GM23338 (cell line): ENCODE results near the gene PCDHAC2. TPM values are rescaled to one million over a fixed set of nuclear protein-coding genes. Genes with fewer than 3 reads are reported as not detected.

Source experiments
- ATAC-seq: fragments of 200-7000 bp; cut with Tn5 transposase; 3 replicates; pipeline ENCODE4 v1.9.1; 2020
- DNase-seq: peaks from one replicate; pipeline ENCODE4 v3.0.0-alpha.2; 2015; ENCODE audit warnings: low spot score
- H2AFZ ChIP-seq: fragments of 200-600 bp; sonication (generic); 2 replicates; pipeline ENCODE4 v1.8.0; 2016; ENCODE audit warnings: antibody characterized with exemption, mild to moderate bottlenecking, moderate library complexity
- H3F3A ChIP-seq: fragments of 200-600 bp; sonication (generic); replicated peaks from 2 replicates; pipeline ENCODE4 v1.8.0; 2017; ENCODE audit warnings: antibody characterized with exemption, mixed run types, low read depth
- H3K27ac ChIP-seq: fragments of 200-600 bp; sonication (generic); 2 replicates; pipeline ENCODE4 v1.6.1; 2016; ENCODE audit warnings: low read depth
- H3K27me3 ChIP-seq: fragments of 200-600 bp; sonication (generic); 2 replicates; pipeline ENCODE4 v1.8.0; 2016; ENCODE audit warnings: mild to moderate bottlenecking, mixed run types, moderate library complexity; ENCODE audit not compliant: insufficient read depth
- H3K36me3 ChIP-seq: fragments of 200-600 bp; sonication (generic); 2 replicates; pipeline ENCODE4 v1.8.0; 2016; ENCODE audit warnings: mild to moderate bottlenecking; ENCODE audit not compliant: insufficient read depth
- H3K4me1 ChIP-seq: fragments of 200-600 bp; sonication (generic); 2 replicates; pipeline ENCODE4 v1.8.0; 2016; ENCODE audit warnings: mild to moderate bottlenecking, moderate library complexity; ENCODE audit not compliant: insufficient read depth
- H3K4me2 ChIP-seq: fragments of 200-600 bp; sonication (generic); 2 replicates; pipeline ENCODE4 v1.7.1; 2017; ENCODE audit warnings: mixed run types
- H3K4me3 ChIP-seq: fragments of 200-600 bp; sonication (generic); 2 replicates; pipeline ENCODE4 v1.6.1; 2016; ENCODE audit warnings: mixed run types
- H3K79me2 ChIP-seq: fragments of 200-600 bp; sonication (generic); replicated peaks from 2 replicates; pipeline ENCODE4 v1.8.0; 2017; ENCODE audit warnings: mild to moderate bottlenecking; ENCODE audit not compliant: insufficient read depth
- H3K9me2 ChIP-seq: fragments of 200-600 bp; sonication (generic); 2 replicates; pipeline ENCODE4 v1.8.0; 2017; ENCODE audit not compliant: insufficient read depth
- H4K20me1 ChIP-seq: fragments of 200-600 bp; sonication (generic); replicated peaks from 2 replicates; pipeline ENCODE4 v1.8.0; 2017; ENCODE audit warnings: mild to moderate bottlenecking; ENCODE audit not compliant: insufficient read depth
- H3K27ac Mint-ChIP-seq: 2 replicates; pipeline ENCODE4 v1.8.0; 2020; ENCODE audit warnings: inconsistent platforms, mild to moderate bottlenecking, moderate library complexity, mixed read lengths
- H3K27me3 Mint-ChIP-seq: 3 replicates; pipeline ENCODE4 v1.8.0; 2022; ENCODE audit warnings: low read depth, mild to moderate bottlenecking, moderate library complexity, mixed read lengths, inconsistent platforms; ENCODE audit not compliant: insufficient read depth, poor library complexity
- H3K36me3 Mint-ChIP-seq: 3 replicates; pipeline ENCODE4 v1.8.0; 2021; ENCODE audit warnings: low read depth, mild to moderate bottlenecking, inconsistent platforms, moderate library complexity, mixed read lengths
- H3K4me1 Mint-ChIP-seq: 3 replicates; pipeline ENCODE4 v1.8.0; 2020; ENCODE audit warnings: mild to moderate bottlenecking, inconsistent platforms, mixed read lengths
- H3K4me3 Mint-ChIP-seq: 3 replicates; pipeline ENCODE4 v1.8.0; 2021; ENCODE audit warnings: moderate library complexity, mild to moderate bottlenecking, inconsistent platforms, mixed read lengths
- H3K9me3 Mint-ChIP-seq: 3 replicates; pipeline ENCODE4 v1.8.0; 2020; ENCODE audit warnings: moderate library complexity, mild to moderate bottlenecking, inconsistent platforms, mixed read lengths
- CREB1 ChIP-seq: fragments of 250-450 bp; sonication (Bioruptor Pico); IDR thresholded peaks from 2 replicates; pipeline ENCODE4 v1.5.0; 2020; ENCODE audit warnings: low read depth, mild to moderate bottlenecking, moderate library complexity
- ETS1 ChIP-seq: IDR thresholded peaks from 2 replicates; pipeline ENCODE4 v1.6.1; 2016; ENCODE audit warnings: antibody characterized with exemption
- EZH2 ChIP-seq: fragments of 200-600 bp; sonication (generic); IDR thresholded peaks from one replicate; pipeline ENCODE4 v1.8.0; 2017; ENCODE audit warnings: antibody characterized with exemption, mild to moderate bottlenecking, low read depth; ENCODE audit not compliant: unreplicated experiment
- EZH2phosphoT487 ChIP-seq: fragments of 200-600 bp; sonication (generic); IDR thresholded peaks from one replicate; pipeline ENCODE4 v1.8.1; 2018; ENCODE audit warnings: antibody characterized with exemption; ENCODE audit not compliant: unreplicated experiment
- JUNB ChIP-seq: IDR thresholded peaks from one replicate; pipeline ENCODE4 v1.6.1; 2016; ENCODE audit warnings: antibody characterized with exemption; ENCODE audit not compliant: unreplicated experiment
- NANOG ChIP-seq: IDR thresholded peaks from 2 replicates; pipeline ENCODE4 v1.6.1; 2016; ENCODE audit warnings: antibody characterized with exemption, borderline replicate concordance
- POLR2AphosphoS5 ChIP-seq: IDR thresholded peaks from 2 replicates; pipeline ENCODE4 v1.6.1; 2016; ENCODE audit warnings: antibody characterized with exemption, low read depth
- REST ChIP-seq: IDR thresholded peaks from one replicate; pipeline ENCODE4 v1.6.1; 2018; ENCODE audit warnings: antibody characterized with exemption; ENCODE audit not compliant: unreplicated experiment
- STAT1 ChIP-seq: IDR thresholded peaks from one replicate; pipeline ENCODE4 v1.6.1; 2016; ENCODE audit warnings: antibody characterized with exemption; ENCODE audit not compliant: unreplicated experiment
- ZNF114 ChIP-seq: fragments of 250-450 bp; sonication (Bioruptor Pico); IDR thresholded peaks from 2 replicates; pipeline ENCODE4 v1.5.0; 2020; ENCODE audit warnings: mild to moderate bottlenecking, moderate library complexity
- ZNF331 ChIP-seq: fragments of 250-450 bp; sonication (Bioruptor Pico); IDR thresholded peaks from 2 replicates; pipeline ENCODE4 v1.5.0; 2020; ENCODE audit warnings: low read depth, mild to moderate bottlenecking, moderate library complexity
- polyA plus RNA-seq: library from polyadenylated mRNA; unstranded; fragments of >200 nt; fragmentation: Nextera tagmentation; extraction: Ambion mirVana; gene quantifications from 2 replicates; pipeline ENCODE4 v1.2.1, GENCODE V29; 2016
- total RNA-seq: library from RNA; depleted of rRNA; stranded (reverse); fragments of >200 nt; shearing (Covaris generic); gene quantifications from 2 replicates; pipeline ENCODE4 v1.2.3, GENCODE V29; 2014
- TF ChIP-seq, protein P1 (sequence below), 2 experiments: fragments of 200-600 bp in 1 of 2; sonication (generic) in 1 of 2; conservative IDR thresholded peaks; 2 replicates each; pipeline versions ENCODE4 v1.5.1 to v1.6.1; 2016 to 2017; ENCODE audit warnings: antibody characterized with exemption in 2 of 2, low read depth in 2 of 2, mild to moderate bottlenecking in 2 of 2, moderate library complexity in 1 of 2

The PCDHAC2 gene
- total and polyA plus RNA-seq, 2 experiments from 2014 or later, result 1.8 to 11.8 TPM

DNA sequence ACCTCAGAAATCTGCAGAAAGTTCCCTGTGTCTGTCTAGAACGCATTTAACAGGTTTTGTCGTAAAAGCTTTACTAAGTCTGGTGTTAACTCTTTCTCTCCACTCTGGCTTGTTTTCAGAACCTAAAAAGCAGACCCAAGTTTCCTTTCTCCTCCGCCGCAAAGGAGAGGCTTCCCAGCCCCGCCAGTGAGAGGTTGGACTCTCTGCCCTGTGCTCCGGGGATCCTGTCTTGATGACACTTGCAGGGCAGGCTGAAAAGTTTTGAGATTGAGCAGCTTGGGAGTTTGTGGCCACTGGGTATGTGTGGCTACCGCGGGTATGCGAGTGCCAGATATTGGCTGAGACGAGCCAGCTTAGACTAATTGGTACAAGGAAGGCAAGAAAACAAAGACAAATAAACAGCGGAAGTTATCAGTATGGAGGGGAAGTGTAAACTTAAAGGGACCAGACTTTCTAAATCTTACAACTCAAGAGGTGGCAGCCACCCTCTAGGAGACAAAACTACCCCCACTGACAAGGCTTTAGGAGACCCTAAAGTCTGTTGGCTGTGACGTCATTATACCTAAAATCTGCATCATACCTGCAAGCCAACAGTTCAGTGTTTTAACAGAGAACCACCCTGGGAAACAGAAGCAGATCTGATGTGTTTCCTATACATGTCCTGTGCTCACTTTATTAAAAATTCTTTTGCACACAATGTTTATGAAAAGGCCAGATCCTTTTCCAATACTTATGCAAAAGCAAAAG lies 43.9 kb downstream of the PCDHAC2 start:
- H3K4me2 ChIP-seq, result no peak overlapping the region
- no peak overlapping the region for H3K4me3 ChIP-seq
- no peak for ATAC-seq
- Mint-ChIP-seq H3K27me3 (peaks cover 2% of the 10 kb centered on the region), H3K4me3 (no peak overlapping the region), H3K9me3 (no peaks in the 10 kb centered on the region), H3K36me3 (peaks cover 17% of the 10 kb centered on the region), H3K4me1 (peaks cover 13% of the 10 kb centered on the region), H3K27ac (peak overlapping the region; percentile 42; the same call in 1 of the 2 replicates)
- H4K20me1 ChIP-seq, result no peaks in the 10 kb centered on the region
- H3K79me2 ChIP-seq, result no peaks in the 10 kb centered on the region
- H3K4me1 ChIP-seq, result peaks cover 8% of the 10 kb centered on the region
- H2AFZ ChIP-seq, result no peak overlapping the region
- H3K36me3 ChIP-seq, result no peaks in the 10 kb centered on the region
- no peaks in the 10 kb centered on the region for H3K9me2 ChIP-seq
- H3K27ac ChIP-seq, result peak overlapping the region; percentile 60; the same call in 1 of the 2 replicates
- DNase-seq, result no peak
- no peak for TF ChIP-seq ETS1
- no peak for TF ChIP-seq CREB1 (CRISPR knock-in tag)
- TF ChIP-seq ZNF331 (CRISPR knock-in tag), result no peak
- no peak for TF ChIP-seq ZNF114 (CRISPR knock-in tag)
- no peak for TF ChIP-seq POLR2AphosphoS5
- no peaks in the 10 kb centered on the region for H3K27me3 ChIP-seq
- H3F3A ChIP-seq, result no peaks in the 10 kb centered on the region; the same call in 1 of the 2 replicates

DNA sequence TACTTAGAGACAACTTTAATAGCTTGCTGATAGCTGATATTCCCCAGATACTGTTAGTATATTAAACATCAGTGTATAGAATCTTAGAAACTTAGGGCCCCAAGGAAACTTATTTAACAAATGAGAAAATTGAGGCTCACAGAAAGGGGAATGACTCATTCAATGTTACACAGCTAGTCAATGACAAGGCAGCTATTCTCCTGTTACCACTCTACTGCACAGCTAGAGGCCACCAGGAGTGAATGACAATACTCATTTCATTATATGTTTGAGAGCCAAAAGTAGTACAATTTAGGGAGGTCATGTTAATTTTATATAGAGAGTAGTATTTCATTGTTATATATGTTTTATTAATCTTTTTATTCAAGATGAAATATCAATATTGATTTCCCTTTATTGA lies 51.7 kb downstream of the PCDHAC2 start:
- no peaks in the 10 kb centered on the region for H3K4me1 Mint-ChIP-seq
- ATAC-seq, result no peak
- no peak for TF ChIP-seq CREB1 (CRISPR knock-in tag)
- no peak for TF ChIP-seq REST
- no peak for TF ChIP-seq NANOG
- TF ChIP-seq JUNB, result no peak
- TF ChIP-seq ZNF331 (CRISPR knock-in tag), result no peak
- TF ChIP-seq STAT1, result no peak
- TF ChIP-seq POLR2AphosphoS5, result no peak
- TF ChIP-seq EZH2, result no peak
- TF ChIP-seq ETS1, result no peak
- TF ChIP-seq EZH2phosphoT487, result no peak
- TF ChIP-seq, protein P1, sequence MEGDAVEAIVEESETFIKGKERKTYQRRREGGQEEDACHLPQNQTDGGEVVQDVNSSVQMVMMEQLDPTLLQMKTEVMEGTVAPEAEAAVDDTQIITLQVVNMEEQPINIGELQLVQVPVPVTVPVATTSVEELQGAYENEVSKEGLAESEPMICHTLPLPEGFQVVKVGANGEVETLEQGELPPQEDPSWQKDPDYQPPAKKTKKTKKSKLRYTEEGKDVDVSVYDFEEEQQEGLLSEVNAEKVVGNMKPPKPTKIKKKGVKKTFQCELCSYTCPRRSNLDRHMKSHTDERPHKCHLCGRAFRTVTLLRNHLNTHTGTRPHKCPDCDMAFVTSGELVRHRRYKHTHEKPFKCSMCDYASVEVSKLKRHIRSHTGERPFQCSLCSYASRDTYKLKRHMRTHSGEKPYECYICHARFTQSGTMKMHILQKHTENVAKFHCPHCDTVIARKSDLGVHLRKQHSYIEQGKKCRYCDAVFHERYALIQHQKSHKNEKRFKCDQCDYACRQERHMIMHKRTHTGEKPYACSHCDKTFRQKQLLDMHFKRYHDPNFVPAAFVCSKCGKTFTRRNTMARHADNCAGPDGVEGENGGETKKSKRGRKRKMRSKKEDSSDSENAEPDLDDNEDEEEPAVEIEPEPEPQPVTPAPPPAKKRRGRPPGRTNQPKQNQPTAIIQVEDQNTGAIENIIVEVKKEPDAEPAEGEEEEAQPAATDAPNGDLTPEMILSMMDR (conservative IDR thresholded peaks at IDR 0.05; ENCODE audit: low read depth in 2 of 2), result no peak
- TF ChIP-seq ZNF114 (CRISPR knock-in tag), result no peak

More for the DNA sequence above, 51.7 kb downstream of the PCDHAC2 start:
- Histone ChIP-seq H2AFZ (no peak overlapping the region), H3K9me2 (no peaks in the 10 kb centered on the region), H4K20me1 (no peaks in the 10 kb centered on the region), H3K27ac (no peak overlapping the region), H3K79me2 (no peaks in the 10 kb centered on the region), H3K4me1 (no peaks in the 10 kb centered on the region), H3K36me3 (no peaks in the 10 kb centered on the region), H3K4me3 (no peak overlapping the region), H3K27me3 (no peaks in the 10 kb centered on the region), H3K4me2 (no peak overlapping the region), H3F3A (no peaks in the 10 kb centered on the region)
- Mint-ChIP-seq H3K27me3 (peaks cover 6% of the 10 kb centered on the region), H3K9me3 (no peaks in the 10 kb centered on the region), H3K36me3 (no peaks in the 10 kb centered on the region), H3K4me3 (no peak overlapping the region), H3K27ac (no peak overlapping the region)
- DNase-seq, result no peak
